HTR-8/SVneo (cell line): ENCODE data around the gene IGSF6.
"Not testable (repeated sequence)": the region's sequence is repeated elsewhere in the genome, so short reads cannot be mapped to it uniquely, and the experiment has no call there.

Experiments
- DNase-seq: peaks from one replicate; pipeline ENCODE4 v3.0.0; 2011; ENCODE audit warnings: low spot score, mixed read lengths; ENCODE audit not compliant: insufficient read length
- FAIRE-seq: peaks from 2 replicates; lab custom pipeline; 2011; peaks lifted over from hg19 to GRCh38; lab: Jason Lieb, UNC

Gene IGSF6

DNA sequence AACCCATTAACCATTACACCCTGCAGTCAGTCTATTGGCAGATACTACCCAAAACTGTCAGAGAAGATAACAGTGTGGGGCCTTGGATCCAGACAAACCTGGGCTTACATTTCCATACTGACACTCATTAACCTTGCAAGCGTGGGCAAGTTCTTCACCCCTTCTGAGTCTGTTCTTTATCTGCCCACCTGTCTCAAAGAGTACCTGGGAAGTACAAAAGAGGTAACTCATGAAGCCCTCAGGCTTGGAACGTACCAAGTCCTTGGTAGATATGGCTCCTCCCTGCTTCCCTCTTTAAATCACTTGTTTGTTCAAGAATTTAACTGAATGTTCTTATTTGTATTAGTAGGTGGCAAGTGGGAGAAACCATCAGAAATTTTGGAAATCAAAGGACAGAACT lies 2.5 kb upstream of the IGSF6 start:
- FAIRE-seq (no peak), DNase-seq (no peak)

GRCh38 chr16:21654466-21654865 lies 2.1 kb upstream of the IGSF6 start:
- FAIRE-seq (no peak), DNase-seq (no peak)

DNA sequence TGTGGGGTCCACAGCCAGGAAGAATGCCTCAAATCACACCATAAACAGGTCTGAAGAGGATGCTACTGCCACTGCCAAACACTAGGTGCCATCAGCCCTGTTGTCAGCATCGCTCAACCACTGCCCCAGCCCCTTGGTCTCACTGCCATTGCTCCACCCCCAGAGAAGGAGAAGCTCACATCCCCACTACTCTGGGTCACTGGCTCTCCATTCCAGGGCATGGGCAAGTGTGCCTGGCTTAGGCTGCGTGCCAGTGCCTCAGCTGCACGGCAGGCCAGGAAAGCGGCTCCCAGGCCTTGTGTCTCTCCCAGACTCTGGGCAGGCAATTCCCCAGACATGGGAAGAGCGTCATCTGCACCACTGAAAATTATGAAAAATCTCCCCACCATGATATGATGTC lies 1.2 kb upstream of the IGSF6 start:
- FAIRE-seq, result no peak
- no peak for DNase-seq

GRCh38 chr16:21651515-21651914 lies 893 bp downstream of the IGSF6 start:
- DNase-seq (no peak), FAIRE-seq (no peak)

GRCh38 chr16:21650521-21650920 lies 1.9 kb downstream of the IGSF6 start:
- FAIRE-seq (no peak), DNase-seq (no peak)

- not testable (repeated sequence) for DNase-seq, FAIRE-seq
These were observed 2.5 kb downstream of the IGSF6 start for GRCh38 chr16:21649826-21650406.

- DNase-seq, result no peak
- FAIRE-seq, result no peak
These were observed 4.7 kb downstream of the IGSF6 start for GRCh38 chr16:21647562-21648164.

DNA sequence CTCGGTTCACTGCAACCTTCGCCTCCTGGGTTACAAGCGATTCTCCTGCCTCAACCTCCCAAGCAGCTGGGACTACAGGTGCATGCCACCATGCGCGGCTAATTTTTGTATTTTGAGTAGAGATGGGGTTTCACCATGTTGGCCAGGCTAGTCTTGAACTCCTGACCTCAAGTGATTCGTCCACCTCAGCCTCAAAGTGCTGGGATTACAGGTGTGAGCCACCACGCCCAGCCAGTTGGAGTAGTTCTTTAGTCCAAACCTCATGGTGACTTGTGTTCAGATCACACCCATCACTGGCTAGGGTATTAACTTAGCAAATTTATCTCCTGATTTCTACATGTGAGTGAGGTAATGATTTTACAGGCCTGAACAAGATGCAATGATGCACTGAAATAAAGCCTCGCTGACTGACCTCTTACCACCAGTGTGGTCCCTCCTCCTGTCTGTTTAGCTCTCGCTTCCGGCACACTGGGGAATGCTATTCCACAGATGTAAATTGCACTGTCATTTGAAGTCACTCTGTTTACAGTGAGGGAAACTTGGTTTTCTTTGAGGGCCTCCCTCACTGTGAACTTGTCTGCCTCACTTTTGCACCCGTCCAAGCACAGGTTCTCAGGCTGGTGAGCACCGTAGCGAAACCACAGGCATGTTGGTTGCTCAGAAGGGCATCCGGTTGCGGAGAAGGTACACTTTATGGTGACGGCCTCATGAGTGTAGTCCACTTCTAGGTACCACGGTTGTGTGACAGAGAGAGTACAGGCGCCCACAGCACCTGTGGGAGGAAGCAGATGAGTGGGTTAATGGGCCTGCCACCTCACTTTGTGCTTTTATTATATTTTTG lies 5.5 kb downstream of the IGSF6 start:
- DNase-seq, result no peak
- no peak for FAIRE-seq

DNA sequence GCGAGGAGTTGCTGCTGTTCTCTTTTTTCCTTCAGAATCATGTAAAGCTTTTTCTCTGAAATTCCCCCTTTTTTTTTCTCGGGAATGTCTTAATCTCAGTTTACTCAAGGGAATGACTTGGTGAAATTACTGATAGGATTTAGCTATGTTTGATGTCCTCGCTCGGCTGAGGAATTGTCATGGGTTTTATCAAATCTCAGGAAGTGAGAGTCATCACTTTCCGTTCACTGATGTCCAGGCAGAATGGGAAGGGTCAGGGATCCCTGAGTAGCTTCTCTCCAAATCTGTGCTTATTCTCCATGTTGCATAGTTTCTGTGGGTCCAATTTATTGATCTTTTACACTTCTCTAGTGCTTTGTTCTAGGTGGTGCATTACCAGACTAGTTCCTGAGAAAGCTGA lies 6.3 kb downstream of the IGSF6 start:
- no peak for DNase-seq
- FAIRE-seq, result no peak

DNA sequence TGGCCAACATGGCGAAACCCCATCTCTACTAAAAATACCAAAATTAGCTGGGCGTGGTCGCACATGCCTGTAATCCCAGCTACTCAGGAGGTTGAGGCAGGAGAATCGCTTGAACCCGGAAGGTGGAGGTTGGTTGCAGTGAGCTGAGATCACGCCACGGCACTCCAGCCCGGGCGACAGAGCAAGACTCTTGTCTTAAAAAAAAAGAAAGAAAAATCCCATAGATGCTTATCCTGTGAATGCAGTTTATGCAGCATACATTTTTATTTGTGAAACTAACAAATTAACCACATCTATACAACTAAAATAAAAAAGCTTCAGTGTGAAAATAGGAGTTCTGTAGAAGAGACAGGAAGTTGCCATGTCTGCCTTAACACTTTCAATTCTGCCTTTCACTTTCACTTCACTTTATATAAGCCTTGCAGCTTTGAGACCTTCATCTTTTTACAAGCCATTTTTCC lies 7.1 kb downstream of the IGSF6 start:
- DNase-seq, result no peak
- FAIRE-seq, result no peak

- DNase-seq, result no peak
- no peak for FAIRE-seq
These were observed 7.7 kb downstream of the IGSF6 start for GRCh38 chr16:21644674-21645073.

- FAIRE-seq (no peak), DNase-seq (no peak)
These were observed 8.6 kb downstream of the IGSF6 start for GRCh38 chr16:21643785-21644184.

DNA sequence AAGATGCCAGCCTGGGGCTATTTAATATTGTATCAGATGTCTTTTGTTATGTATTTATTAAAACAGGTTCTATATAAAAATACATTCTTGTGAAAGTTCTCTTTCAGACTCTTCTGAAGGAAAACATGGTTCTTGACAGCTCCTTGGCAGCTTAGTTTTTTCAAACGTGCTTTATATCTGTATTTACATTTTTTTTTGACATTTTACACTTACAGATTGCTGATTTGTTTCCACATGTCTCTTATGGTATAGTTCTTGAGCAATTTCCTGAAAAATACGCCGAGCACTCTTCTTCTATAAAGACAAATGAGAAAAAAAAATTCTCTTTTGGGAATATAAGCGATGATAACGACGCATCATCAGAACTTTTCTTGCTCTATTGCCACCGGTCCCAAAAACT lies 9.5 kb downstream of the IGSF6 start:
- DNase-seq (no peak), FAIRE-seq (no peak)

GRCh38 chr16:21641916-21642315 lies 10.5 kb downstream of the IGSF6 start:
- FAIRE-seq, result no peak

GRCh38 chr16:21639493-21639892 lies 12.9 kb downstream of the IGSF6 start:
- DNase-seq, result no peak
- FAIRE-seq, result no peak

More at GRCh38 chr16:21641916-21642315, 10.5 kb downstream of the IGSF6 start:
- DNase-seq, result no peak

DNA sequence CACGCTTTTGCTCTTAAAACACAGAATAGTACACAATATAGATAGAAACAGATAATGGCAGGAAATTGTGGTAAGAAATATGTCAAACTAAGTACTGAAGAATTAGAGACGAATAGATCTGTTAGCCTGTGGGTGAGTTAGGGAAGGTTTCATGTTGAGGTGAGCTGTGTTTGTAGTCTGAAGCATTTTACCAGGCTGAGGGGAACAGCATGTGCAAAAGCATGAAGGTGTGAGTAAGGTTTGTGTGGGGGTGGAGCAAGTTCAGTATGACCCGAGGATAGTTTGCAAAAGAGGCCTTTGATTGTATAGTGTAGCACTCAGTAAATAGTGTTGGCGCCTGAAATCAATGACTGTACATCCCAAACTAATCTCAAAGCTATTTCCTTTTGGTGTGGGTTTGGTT lies 13.8 kb downstream of the IGSF6 start:
- FAIRE-seq (no peak), DNase-seq (no peak)

DNA sequence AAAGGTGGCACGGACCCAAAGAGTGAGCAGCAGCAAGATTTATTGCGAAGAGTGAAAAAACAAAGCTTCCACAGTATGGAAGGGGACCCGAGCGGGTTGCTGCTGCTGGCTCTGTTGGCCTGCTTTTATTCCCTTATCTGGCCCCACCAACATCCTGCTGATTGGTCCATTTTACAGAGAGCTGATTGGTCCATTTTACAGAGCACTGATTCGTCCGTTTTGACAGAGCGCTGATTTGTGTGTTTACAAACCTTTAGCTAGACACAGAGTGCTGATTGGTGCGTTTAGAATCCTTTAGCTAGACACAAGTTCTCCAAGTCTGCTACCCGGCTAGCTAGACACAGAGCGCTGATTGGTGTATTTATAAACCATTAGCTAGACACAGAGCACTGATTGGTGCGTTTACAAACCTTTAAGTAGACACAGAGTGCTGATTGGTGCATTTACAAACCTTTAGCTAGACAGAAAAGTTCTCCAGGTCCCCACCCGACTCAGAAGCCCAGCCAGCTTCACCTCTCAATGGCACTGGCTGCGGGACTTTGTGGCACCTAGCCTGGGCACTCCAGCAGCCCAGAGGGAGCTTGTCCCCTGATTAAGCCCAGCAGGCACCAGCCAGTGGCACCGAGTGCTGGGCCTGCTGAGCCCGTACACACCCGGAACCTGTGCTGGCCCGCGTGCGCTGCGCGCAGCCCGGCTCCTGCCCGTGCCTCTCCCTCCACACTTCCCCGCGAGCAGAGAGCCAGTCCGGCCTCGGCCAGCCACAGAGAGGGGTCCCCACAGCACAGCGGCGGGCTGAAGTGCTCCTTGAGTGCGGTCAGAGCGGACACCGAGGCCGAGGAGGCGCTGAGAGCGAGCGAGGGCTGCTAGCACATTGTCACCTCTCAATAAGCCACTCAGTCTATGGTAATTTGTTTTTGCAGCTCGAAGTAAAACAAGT lies 15.1 kb downstream of the IGSF6 start:
- no peak for DNase-seq
- no peak for FAIRE-seq

DNA sequence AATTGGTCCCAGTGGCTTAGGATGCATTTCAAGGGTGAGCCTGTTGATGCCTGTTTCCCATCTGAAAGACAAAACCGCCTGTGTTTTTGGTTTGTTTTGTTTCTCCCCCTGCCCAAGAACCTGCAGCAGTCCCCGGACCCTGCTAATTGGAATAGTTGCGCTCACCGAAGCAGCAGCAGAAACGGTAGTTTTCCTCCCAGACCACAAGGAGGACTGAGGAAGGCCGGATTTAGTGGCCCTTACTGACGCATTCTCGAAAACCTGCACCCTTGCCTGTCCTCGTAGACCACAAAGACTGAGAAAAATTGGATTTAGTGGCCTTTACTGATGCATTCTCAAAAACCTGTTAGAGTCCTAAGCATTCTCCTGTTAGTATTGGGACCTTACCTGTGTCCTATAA lies 16.7 kb downstream of the IGSF6 start:
- not testable (repeated sequence) for FAIRE-seq, DNase-seq

GRCh38 chr16:21634216-21634615 lies 18.2 kb downstream of the IGSF6 start:
- DNase-seq (no peak), FAIRE-seq (no peak)

DNA sequence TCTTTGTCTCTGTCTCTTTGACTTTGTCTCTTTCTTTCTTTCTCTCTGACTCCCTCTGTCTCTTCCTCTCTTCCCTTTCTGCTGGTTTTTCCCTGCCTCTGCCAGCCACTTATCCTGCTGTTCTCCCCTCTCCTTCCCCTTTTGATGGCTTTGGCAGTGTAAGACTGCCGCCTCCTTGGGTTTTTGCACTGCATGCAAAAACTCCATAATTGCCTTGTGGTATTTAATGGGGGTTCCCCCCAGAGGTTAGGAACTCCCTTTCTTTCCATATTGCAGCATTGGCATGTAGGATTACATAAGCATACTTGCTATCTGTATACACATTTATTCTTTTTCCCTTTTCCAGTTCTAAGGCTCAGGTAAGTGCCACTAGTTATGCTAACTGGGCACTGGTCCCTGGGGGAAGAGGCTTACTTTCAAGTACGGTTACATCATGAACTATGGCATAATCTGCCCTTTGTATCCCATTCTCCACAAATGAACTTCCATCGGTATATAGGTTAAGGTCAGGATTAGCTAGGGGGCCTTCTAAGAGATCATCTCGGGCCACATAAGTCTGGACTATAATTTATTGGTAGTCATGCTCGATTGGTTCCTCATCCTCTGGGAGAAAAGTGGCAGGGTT lies 20.3 kb downstream of the IGSF6 start:
- not testable (repeated sequence) for FAIRE-seq

More for the DNA sequence above, 20.3 kb downstream of the IGSF6 start:
- not testable (repeated sequence) for DNase-seq
